GM18507 (cell line): ENCODE data around the gene DHODH.
"Not testable (repeated sequence)": the region's sequence is repeated elsewhere in the genome, so short reads cannot be mapped to it uniquely, and the experiment has no call there.

Experiments used
- DNase-seq: peaks from one replicate; pipeline ENCODE4 v3.0.0; 2011; ENCODE audit warnings: low read depth; ENCODE audit not compliant: insufficient read length; ENCODE audit errors: extremely low spot score
- FAIRE-seq: peaks from 2 replicates; lab custom pipeline; 2011; peaks lifted over from hg19 to GRCh38; lab: Jason Lieb, UNC

The DHODH gene

GRCh38 chr16:72044825-72045359, 36.3 kb downstream of the DHODH start:
- FAIRE-seq: no peak
- DNase-seq: no peak

GRCh38 chr16:72049110-72049509, 40.6 kb downstream of the DHODH start:
- DNase-seq (no peak), FAIRE-seq (no peak)

DNA sequence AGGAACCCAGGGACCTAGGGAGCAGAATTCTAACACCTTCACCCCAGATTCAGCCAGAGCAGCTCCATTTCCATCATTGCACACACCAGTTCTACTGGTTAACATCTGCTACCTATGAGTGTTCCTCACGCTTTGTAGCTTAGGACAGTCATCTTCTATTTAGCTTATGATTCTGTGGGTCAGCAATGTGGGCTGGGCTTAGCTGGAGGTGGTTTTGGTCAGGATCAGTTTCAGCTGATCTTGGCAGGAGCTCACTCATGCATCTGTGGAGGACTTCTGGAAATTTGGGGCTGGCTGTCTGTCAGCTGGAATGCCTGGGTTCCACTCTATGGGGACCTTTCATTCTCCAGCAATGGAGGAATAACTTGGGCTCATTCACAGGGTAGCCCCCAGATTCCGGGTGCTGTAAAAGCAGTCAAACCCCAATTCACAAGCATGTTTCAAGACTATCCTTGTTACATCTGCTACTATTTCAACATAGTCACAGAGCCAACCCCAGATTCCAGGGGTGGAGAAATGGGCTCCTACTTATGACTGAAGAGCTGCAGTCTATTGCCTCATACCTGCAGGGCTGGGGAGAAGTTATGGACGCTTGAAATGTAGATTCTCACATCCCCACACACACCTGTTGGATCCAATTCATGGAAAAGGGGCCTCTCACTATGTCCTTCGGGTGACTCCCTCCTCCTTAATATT, 42.4 kb downstream of the DHODH start:
- DNase-seq (no peak), FAIRE-seq (no peak)

GRCh38 chr16:72051818-72052217, 43.3 kb downstream of the DHODH start:
- FAIRE-seq: no peak
- DNase-seq: no peak

DNA sequence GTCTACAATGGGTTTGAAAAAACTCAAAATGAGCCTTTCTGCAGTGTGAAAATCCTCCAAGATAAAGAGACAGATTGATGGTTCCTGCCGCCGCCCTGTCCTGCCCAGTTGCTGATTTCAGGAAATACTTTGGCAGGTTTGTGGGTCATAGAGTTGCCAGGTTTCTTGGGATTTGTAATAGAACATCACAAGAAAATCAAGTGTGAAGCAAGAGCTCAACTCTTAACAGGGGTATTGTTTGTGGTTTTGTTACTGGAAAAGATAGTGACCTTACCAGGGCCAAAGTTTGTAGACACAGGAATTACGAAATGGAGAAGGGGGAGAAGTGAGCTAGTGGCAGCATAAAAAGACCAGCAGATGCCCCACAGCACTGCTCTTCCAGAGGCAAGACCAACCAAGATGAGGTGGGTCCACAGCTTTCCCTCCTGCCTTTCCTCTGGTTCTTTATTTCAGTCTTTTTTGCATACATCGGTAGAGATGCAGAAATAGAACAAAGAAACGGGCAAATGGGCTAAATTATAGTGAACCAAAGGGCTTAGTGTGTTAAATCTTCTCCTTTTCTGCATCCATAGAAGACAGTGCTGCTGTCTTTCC, 45.8 kb downstream of the DHODH start, which contains the start of gene HP:
TSS of gene HP (plus strand) at position 252 of the 594 bp plus-strand sequence. CDS start at position 400, 148 bp downstream.
- not testable (repeated sequence) for FAIRE-seq, DNase-seq

DNA sequence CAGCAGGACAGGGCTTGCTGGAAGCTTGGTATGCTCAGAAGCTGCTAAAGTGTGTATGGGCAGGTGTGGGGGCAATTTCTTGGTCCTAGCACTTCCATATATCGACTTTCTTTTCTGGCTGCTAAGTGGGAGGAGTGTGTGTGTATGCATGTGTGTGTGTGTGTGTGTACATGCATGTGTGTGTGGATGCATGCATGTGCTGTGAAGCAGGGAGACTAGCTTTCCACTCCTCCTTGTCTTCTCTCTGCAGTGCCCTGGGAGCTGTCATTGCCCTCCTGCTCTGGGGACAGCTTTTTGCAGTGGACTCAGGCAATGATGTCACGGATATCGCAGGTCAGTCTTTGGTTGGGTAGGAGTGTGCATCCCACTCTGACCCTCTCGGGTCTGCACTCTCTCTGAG, 47.4 kb downstream of the DHODH start:
- DNase-seq (no peak), FAIRE-seq (no peak)

GRCh38 chr16:72057313-72057712, 48.8 kb downstream of the DHODH start:
- not testable (repeated sequence) for FAIRE-seq, DNase-seq

DNA sequence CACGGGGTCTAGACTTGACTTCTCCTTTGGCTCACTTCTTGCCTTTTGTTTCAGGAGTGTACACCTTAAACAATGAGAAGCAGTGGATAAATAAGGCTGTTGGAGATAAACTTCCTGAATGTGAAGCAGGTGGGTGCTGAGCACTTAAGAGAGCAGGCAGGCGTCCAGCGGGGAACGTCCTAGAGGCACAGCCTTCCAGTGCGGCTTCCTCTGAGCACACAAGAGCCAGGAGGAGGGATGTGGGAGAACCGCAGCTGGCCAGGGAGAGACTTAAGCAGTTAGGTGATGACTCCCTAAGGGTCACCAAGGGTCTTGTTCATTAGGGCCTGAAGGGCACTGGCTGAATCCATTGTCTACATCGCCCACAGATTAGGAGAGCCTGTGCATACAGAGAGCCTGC, 50.5 kb downstream of the DHODH start:
- not testable (repeated sequence) for FAIRE-seq, DNase-seq

DNA sequence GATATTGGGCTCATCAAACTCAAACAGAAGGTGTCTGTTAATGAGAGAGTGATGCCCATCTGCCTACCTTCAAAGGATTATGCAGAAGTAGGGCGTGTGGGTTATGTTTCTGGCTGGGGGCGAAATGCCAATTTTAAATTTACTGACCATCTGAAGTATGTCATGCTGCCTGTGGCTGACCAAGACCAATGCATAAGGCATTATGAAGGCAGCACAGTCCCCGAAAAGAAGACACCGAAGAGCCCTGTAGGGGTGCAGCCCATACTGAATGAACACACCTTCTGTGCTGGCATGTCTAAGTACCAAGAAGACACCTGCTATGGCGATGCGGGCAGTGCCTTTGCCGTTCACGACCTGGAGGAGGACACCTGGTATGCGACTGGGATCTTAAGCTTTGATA, 51.9 kb downstream of the DHODH start:
- DNase-seq: no peak
- no peak for FAIRE-seq

- no peak for DNase-seq
- no peak for FAIRE-seq
Measured at GRCh38 chr16:72061564-72061963, 53.0 kb downstream of the DHODH start.

DNA sequence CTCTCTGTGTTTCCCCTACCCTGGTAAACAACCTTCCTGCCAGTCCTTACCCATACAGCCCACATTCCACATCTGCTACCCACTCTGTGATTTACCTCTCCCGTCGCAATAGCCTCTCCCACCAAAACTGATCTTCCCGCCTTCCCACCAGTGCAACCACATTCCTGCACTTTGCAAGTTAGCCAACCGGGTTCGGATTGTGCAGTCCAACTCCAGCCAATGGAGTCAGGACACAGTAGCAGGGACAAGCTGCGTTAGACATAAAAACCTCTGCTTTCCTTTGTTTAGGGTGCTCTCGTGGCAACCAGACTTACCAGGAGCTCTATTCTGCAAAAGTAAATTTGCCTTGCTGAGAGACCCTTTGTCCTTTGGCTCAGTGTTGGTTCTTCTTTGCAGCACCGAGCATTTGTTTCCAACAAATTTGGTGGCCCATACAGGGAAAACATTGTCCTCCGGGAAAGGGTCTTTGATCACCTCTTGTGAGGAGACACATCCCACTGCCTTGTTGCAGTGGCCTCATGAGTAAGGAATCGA, 55.9 kb downstream of the DHODH start:
- DNase-seq (no peak), FAIRE-seq (no peak)

GRCh38 chr16:72066747-72067146, 58.2 kb downstream of the DHODH start:
- peak; percentile 72 for FAIRE-seq
- peak; percentile 17 for DNase-seq

DNA sequence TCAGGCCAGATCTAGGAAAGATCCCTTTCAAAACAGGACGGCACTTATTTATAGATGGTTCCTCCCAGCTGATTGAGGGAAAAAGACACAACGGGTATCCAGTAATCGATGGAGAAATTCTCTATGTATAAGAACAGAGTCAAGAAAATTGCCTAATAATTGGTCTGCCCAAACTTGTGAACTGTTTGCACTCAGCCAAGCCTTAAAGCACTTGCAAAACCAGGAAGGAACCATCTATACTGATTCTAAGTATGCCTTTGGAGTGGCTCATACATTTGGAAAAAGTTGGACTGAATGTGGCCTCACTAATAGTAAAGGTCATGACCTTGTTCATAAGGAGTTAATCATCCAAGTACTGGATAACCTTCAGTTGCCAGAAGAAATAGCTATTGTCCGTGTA, 60.4 kb downstream of the DHODH start:
- FAIRE-seq: no peak
- DNase-seq: no peak

GRCh38 chr16:72072514-72073342, 64.2 kb downstream of the DHODH start:
- FAIRE-seq: no peak

GRCh38 chr16:72073560-72074230, 65.2 kb downstream of the DHODH start:
- DNase-seq: no peak
- FAIRE-seq: no peak

More at GRCh38 chr16:72072514-72073342, 64.2 kb downstream of the DHODH start:
- DNase-seq: no peak

DNA sequence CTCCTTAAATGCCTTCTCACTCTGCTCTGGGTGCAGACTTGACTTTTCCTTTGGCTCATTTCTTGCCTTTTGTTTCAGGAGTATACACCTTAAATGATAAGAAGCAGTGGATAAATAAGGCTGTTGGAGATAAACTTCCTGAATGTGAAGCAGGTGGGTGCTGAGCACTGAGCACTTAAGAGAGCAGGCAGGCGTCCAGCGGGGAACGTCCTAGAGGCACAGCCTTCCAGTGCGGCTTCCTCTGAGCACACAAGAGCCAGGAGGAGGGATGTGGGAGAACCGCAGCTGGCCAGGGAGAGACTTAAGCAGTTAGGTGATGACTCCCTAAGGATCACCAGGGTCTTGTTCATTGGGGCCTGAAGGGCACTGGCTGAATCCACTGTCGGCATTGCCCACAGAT, 66.5 kb downstream of the DHODH start:
- not testable (repeated sequence) for DNase-seq, FAIRE-seq
